Ishikawa (cell line): ENCODE data around the gene HIBADH.

Experiments used
- RAD21 ChIP-seq: IDR thresholded peaks from 2 replicates; pipeline ENCODE4 v1.6.1; 2012; ENCODE audit warnings: low read depth
- TF ChIP-seq, protein P1 (sequence below): IDR thresholded peaks from 2 replicates; pipeline ENCODE4 v1.6.1; 2012

DNA sequence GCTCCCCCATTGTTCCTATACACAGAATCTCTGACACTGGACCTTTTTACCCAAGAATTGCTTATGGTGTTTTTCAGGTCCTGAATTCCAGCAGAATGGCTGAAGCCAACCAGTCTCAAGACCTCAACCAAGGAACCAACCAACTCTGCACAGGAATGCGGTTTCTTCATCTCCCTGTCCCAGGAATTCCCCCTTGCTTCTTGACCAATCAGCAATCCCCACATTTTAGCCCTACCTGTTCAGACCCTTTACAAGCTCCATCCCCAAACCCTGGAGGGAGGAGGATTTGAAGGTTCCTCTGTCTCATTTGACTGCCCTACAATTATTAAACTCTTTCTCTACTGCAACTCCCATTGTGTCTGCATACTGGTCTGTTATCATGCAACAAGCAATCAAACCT lies 35.5 kb downstream of the HIBADH start:
- TF ChIP-seq, protein P1, sequence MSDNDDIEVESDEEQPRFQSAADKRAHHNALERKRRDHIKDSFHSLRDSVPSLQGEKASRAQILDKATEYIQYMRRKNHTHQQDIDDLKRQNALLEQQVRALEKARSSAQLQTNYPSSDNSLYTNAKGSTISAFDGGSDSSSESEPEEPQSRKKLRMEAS: no peak
- TF ChIP-seq RAD21: no peak
